HG03045 (cell line): ENCODE measurements around the gene SLC12A4.

Experiments used
- ATAC-seq: cut with Tn5 transposase; IDR thresholded peaks from one replicate; pipeline ENCODE4 v1.9.1; 2021; ENCODE audit warnings: mild to moderate bottlenecking, moderate library complexity; ENCODE audit not compliant: unreplicated experiment

Gene SLC12A4

DNA sequence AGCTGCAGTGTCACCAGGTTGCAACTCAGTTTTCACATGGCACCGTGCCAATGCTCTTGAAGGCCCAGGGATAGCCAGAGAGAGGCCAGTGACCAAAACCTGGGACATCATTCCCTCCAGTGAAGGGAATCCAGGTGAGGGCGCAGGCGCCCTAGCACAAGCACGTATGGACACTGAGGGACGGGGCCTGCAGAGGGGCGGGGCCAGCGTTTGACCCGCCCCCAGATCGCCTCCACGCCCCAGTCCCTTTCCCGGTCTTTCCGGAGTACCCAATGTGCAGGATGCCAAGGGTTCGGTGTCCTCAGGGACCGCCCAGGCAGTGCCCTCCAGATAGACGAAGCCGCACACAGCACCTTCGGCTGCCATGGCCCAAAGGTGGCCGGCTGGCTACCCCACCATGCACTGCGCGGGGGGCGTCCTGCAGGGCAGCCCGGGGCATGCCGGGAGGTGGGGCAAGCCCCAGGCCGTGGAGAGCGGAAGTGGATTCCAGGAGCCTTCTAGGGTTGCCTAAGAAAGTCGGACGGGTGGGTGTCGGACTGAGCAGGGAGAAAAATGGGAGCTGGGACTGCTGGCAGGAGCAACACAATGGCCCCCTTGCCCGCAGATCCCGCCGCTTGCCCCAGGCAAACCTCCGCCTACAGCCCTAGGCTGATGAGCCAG, 4.6 kb downstream of the SLC12A4 start:
- no peak for ATAC-seq

DNA sequence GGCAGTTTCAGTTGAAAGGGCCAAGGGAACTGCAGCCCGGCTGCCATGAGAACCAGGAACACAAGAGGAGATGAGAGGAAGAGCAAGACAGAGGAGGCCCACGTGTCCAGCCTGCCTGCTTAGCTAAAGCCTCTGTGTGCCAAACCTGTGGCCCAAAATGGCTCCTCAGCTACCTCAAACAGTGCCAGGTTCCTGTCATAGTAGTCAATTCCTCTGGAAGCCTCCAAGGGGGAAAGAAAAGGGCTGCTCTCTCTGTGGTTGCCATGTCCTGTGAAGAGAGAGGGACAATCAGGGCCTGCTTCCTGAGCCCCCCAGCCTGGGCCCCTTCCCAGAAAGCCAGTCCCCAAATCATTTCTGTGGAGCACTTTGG, 5.2 kb downstream of the SLC12A4 start:
- no peak for ATAC-seq

DNA sequence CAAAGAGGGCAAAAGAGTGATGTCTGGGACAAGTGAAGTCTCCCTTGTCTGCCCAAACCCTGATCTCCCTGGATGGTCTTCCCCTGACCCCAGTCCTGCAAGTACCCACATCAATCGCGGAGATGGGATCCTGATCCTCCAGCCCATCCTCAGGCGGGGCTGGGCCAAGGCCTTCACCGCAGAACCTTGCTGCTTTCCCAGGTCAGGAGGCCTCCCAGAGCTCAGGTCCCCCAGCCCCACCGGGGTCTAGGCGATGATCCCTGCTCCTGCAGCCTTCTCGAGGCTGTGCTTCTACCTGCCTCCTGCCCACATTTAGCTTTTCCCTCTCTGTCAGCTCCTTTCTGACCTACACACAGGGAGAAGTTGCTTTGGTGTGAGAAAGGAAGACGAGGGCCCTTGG, 6.3 kb downstream of the SLC12A4 start:
- no peak for ATAC-seq

DNA sequence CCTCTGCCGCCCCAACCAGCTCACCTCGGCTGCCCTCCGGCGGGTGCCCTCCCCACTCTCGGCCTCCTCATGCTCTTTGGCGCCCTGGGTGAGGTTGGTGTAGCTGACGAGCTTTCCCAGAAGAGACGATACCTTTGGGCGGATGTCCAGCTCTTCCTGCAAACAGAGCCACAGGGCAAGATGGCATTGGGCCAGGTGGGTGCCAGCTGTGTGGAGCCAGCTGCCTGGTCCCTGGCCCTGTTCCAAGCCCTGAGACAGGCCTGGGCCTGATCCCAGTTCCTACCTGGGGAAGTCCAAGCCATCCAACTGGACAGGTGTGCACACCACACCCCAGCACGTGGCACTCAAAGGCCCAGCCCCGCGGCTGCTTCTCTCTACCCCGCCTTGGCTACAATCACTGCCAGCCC, 6.9 kb downstream of the SLC12A4 start:
- no peak for ATAC-seq

DNA sequence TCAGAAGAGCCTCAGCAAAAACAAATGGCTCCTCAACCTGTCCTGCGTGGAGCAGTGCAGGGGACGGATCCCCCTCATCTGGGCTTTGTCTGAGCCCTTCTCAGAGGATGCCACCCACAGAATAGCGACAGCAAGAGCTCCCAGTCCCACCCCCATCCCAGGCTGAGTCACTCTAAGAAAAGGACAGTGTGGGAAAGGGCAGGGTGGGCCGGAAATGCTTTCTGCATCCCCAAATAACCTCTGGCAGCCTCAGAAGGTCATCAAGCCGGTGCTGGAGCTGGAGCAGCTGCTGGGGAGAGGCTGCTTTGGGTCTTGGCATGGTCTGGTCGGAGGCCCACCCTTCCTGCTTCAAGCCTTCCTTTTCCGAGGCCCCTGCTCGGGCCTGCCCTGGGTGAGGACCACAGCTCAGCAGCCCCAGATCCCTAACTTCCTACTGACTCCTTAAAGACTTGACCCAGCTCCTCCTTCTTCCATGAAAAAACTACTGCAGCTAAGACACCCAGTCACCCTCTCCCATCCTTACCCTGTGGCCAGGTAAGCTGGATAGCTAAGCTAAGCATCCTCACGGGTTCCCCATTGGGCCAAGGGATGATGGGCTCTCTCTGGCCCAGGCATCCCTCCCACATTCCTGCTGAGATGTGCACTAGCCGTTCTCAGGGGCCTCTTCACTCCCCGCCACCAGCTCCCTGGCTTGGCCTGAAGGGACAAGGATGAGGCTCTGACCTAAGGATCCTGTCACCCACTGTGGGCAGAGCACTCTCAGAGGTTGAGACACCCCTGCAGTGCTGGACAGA, 8.7 kb downstream of the SLC12A4 start:
- ATAC-seq = no peak

DNA sequence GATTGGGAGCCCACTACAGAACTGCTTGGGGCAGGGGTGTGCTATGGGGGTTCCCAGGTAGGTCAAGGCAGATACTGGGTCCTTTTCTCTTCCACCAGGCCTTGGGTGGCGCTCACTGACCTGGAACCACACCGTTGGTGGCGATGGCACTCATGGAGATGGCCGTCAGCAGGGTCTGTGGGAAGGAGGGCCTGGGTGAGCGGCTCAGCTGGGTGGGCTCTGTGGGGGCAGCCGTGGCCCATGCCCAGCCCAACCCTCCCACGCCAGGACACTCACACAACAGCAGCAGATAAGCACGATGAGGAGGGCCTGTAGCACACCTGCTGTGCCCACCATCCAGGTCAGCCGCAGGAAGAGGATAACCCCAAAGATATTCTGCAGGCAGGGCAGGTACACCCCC, 10.8 kb downstream of the SLC12A4 start:
- no peak for ATAC-seq

DNA sequence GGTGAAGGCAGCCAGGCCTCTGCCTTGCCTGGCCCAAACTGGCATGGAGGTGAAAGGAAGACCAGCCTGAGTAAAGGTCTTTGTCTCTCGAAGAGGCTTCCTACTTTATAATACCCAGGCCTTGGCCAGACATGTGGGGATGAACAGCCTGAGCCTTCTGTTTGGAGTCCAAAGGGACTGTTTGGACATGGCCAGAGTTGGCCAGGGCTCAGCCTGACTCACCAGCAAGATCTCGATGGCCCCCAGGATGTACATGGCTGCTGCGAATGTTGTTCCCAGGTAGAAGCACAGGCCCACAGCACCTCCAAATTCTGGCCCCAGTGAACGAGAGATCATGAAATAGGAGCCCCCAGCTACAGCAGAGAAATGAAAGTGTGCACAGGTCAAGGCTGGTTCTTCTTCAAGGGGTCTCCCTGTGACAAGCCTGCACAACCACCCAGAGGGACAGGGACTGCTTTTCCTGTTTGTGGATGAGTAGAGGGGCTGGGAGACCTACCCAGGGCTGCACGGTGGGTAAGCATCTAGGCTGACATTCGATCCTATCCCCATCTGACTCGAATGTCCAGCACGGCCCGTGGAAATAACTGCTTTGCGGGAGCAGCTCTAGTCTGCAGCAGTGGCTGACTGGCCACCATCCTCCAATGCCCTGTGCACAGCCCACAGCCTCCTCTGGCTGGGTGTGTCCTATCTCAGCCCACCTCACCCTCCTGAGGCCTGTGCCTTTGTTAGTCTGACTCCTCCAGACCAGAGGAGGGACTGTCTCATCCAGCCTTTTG, 13.8 kb downstream of the SLC12A4 start:
- no peak for ATAC-seq

DNA sequence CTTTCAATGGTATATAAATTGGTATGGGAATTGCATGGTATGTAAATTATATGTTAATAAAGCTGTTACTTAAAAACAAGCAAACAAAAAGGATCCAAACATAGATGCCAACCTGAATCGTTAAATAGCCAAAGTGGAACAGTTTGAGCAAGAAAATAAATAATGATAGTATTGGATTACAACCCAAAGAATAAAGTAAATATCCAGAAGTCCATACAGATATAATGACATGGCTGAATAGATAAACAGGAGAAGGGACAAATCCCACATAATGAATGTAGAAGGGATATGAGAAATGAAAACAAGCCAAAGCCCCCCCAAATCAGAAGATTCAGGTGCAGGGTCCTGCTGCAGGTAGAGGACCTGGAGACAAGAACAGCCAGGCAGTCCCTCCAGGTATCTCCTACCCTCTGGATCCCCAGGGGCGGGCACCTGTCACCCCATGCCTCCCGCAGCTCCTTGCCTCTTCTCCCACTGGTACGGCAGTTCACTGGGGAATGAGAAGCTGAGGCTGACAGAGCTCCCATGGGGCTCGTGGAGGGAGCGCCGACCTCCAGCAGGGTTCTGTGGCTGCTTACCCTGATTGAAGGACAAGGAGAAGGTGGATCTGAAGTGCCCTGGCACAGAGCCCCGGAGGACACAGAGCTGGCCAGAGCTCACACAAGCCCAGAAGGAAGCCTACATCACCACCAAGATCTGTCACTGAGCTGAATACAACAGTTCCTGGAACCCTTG, 14.6 kb downstream of the SLC12A4 start:
- ATAC-seq = no peak

DNA sequence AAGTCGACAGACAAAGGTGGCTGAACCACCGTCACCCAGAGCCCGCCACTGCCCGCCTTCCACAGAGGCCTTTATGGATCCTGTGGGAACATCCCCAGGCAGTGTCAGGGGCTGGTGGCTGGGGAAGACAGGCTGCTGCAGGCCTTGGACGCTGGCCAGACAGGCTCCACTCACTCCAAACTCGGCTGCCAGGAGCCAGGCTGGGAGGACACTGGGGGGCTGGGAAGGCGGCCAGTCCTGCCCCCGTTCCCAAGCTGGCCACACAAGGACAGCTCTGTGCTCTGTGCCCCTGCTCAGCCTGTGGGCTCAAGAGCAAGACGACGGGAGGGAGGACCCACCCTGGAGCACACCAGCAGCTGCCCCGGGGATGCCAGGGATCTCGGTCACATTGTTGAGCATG, 17.0 kb downstream of the SLC12A4 start:
- no peak for ATAC-seq

DNA sequence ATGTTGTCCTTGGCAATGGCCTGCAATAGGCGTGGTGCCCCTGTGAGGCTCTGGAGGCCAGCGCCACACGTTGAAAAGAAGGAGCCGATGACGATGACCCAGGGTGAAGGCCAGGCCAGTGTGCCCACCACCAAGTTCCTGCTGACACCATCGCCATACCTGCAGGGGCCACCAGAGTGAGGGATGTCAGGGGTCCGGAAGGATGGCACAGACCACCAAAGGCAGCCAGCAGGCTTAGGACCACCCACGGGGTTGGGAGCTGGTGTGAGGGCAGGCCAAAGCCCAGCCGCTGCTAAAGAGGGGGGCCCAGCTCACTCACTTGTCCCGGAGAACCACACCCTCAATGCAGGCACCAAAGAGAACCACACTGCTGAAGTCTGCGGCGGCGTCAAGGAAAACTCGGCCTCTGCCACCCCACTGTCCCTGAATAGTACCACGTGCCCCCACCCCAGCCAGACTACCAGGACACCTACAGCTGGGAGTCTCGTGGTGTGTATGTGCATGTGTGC, 18.0 kb downstream of the SLC12A4 start:
- ATAC-seq = no peak

DNA sequence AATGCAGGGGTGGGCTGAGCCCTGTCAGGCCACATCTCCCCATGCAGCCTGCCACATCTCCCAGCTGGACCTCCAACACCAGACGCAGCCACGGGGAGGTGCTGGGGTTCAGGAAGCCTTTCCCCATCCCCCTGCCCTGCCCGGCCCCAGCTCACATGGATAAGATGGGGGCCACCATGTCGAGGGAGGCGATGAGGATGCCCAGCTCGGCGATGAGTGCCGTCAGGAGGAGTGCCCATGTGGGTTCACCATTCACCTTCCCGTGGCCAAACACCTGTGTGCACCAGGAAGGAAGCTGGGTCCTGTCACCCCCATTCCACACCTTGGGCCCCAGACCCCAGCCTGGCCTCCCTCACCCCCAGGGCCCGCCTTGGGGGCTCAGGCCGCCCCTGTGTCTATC, 18.8 kb downstream of the SLC12A4 start:
- ATAC-seq = no peak

DNA sequence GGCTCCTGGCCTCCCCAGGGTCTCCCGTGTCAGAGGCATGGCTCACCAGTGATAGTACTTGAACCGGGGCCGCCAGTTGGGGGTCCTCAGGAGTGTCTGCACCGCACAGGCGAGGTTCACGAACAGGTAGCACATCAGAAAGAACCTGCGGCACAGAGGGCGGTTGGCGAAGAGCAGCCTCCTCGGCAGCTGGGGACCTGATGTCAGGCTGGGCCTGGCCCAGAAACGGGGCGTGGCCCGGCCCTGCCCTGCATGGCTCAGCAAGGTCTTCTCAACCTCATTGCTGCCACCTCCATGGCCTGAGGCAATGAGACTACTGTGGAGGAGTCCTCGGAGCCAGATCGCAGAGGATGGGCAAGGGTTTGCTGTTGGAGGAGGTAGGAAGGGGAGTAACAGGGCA, 20.4 kb downstream of the SLC12A4 start:
- ATAC-seq = no peak

DNA sequence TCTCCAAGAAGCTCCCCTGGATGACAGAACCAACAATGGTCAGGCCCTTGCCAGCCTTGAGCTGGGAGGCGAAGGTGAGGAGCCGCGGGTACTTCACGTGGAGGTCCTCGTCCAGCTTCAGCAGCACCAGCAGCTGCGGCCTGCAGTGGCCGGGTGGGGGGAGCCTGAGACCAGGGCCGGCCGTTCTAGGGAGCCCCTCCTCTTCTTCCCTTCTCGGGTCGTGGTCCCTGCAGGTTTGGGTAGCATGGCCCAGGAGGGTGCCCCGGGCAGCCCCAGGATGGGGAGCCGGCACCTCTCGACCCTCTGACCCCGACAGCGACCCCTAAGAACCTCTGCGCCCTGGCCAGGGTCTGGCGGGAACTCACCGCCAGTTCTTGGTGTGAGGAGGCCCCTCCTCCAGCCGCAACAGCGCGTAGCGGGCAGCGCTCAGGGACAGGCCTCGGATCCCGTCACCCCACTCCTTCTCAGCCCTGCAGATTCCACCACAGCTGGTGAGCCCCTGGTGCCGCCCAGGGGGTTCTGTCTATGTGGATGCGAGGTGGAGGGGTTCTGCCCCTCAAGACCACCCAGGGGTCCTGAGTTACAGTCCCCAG, 21.4 kb downstream of the SLC12A4 start:
- no peak for ATAC-seq

DNA sequence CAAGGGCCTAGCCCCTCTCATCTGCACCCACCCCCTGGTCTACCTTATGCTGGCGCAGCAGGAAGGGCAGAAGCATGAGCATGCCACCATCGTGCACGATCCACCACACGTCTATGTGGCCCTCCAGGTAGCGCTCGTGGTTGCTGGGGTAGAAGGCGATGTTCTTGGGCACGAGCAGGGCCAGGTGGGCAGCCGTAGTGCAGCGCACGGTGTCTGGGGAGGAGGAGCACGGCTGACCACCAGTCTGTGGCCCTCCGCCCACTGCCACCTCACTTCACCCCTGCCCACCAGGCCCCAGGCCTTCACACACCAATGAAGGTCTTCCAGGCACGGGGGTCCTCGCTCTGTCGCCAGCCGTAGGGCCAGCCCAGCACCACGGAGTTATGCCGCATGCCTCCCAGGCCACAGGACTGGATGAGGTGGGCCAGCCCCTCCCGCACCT, 22.3 kb downstream of the SLC12A4 start:
- ATAC-seq = no peak

DNA sequence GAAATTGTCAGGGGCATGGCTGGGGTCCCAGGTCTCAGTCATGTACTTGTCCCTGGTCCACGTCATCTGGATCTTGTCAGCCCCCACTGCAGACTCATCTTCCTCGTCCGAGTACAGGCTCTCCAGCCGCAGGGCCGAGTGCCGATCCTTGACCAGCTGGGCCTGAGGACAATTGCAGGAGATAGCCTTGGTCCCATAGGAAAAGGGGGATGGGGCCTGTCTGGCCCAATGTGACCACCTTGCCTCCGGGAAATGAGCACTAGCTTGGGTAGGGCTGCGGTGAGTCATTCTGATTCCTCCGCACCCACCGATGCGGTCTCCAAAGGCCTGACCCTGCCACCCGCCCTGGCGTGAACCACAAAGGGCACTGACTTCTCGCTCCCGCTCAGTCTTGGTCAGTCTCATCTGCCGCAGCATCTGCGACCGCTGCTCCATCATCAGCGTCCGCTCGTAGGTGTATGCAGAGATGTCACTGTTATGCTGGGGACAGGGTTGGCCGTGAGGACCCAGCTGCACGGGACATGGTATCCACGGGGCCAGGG, 23.0 kb downstream of the SLC12A4 start:
- ATAC-seq = no peak

DNA sequence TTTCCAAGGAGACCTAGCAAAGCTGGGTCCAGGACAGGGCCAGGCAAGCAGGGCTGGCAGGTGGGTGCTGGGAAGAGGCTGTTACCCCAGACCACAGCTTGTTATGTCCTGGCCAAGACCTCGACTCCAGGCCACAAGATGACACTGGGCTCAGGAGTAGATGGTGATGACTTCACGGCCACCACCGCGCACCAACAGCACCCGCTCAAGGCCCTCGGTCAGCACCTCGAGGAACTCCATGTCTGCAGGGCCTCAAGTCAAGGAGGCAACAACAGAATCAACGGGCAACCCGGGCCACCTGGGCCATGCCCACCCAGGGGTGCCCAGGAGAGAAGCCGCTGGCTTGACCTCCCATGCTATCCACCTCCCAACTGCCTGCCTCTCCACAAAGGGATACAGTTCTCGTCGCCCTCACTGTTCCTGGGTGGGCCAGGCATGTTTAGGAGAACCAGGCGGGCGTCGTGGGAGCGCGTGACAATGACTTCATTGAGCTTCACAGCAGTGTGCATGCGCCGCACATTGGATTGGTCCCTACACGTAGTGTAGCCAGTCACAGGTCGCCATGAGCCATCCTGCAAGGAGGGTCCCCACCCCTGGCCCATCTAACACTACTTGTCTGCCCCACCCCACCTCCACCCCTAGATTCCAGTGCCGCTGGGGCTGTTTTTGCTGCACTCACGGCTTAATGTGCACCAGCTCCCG, 23.6 kb downstream of the SLC12A4 start:
- ATAC-seq = no peak

DNA sequence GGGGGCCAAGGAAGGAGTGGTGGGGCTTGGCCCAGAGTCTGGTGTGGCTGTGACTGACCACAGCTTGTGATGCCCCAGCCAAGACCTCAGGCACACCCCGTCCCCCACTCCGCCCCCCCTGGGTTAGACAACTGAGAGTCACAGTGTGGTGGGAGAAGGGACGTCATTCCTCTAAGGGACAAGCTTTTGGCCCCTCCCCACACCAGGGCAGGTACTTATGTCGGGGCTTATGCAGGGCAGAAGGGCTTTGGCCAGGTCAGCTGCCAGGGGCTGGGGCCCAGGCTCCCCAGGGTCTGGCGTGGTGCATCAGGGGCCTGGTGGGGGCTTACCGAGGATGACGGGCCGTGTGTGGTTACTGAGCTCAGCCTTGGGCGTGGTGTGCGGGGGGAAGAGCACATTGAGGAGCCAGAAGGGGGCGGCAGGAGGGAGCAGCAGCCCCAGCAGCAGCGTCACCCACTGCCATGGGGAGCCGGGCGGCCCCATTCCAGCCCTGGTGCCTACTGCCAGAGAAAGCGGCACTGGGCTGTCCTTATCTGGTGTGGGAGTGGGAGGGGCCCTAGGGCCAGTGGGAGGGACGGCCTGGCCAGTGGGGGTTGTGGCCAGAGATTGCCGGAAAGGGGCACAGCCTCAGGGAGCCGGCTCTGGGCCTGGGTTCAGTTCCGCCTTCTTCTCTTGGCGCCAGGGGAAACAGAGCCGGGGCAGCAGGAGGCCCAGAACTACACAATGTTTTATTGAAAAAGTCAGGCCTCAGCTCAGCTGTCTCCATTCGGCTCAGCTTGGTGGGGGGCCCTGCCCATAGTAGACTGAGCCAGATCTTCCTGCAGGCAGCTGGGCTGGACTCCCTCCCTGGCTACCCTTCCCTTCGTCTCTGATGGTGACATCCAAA, 24.6 kb downstream of the SLC12A4 start, which contains the start of gene LCAT:
Gene LCAT, minus strand, starts transcription at position 502 of the 886 bp plus-strand sequence. Its CDS starts 19 bp downstream, at position 483.
- no peak for ATAC-seq

DNA sequence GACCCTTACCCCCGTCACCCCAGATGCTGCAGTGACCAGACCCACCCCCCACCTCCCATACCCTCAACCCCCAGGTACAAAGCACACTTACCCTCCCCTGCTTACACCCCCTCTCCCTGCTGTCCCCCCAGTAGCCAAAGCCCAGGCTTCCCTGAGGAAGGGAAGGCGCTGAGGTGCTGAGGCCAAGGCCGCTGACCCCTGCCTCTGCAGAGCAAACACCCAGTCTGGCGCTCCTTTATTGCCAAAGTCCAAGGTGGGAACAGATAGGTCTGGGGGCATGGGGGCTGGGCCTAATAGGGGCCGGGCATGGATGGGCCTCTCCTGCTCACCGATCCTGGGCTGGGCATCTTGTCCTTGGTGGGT, 25.2 kb downstream of the SLC12A4 start:
- no peak for ATAC-seq
